ENCODE results near the gene MRPL21. TPM values are rescaled to one million over a fixed set of nuclear protein-coding genes. Genes with fewer than 3 reads are reported as not detected.
A peak's percentile ranks its signal among the peaks of the same experiment; 100 is the strongest.

MRPL21 gene
- total and polyA plus RNA-seq, 2 experiments from 2014 or later = 22.6 to 122 TPM

DNA sequence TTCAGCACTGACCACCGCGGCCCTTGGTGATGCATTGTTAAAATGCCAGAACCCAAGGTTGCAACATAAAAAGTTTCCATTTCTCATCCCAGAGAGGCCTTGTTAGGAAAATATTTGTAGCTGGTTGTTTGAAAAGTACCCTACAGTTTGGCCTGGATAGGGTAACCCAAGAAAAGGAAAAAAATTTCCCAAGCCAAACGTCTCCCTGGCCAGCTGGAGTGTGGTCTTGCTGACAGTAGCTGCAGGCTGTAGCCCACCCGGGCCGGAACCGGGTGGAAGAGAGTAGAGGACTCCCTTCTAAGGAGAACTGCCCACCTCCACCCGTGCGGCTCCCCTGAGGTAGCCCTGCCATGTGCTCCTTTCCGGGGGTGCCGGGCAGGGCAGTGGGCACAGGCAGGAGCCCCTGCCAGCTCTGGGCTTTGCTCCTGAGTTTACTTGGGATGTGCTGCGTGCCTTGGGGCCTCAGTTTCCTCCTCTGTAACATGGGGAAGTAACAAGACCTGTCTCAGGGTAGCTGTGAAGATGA, 38.5 kb upstream of the MRPL21 start:
- peak; percentile 36 for DNase-seq
- H3K79me2 ChIP-seq (ENCODE audit: insufficient read depth) = no peaks in the 10 kb centered on the region
- no peak overlapping the region for H3K4me2 ChIP-seq (ENCODE audit: unreplicated experiment)
- no peaks in the 10 kb centered on the region for H3K9me2 ChIP-seq (ENCODE audit: insufficient read depth)
- H2AFZ ChIP-seq = no peak overlapping the region
- H3K9me3 ChIP-seq (ENCODE audit: low read depth) = no peaks in the 10 kb centered on the region
- H3K9ac ChIP-seq = no peak overlapping the region
- in situ Hi-C loops (cut with MboI) = no loop called here
- H3K27me3 ChIP-seq (replicated peaks; ENCODE audit: insufficient read depth) = no peaks in the 10 kb centered on the region
- H4K20me1 ChIP-seq (ENCODE audit: insufficient read depth) = no peaks in the 10 kb centered on the region
- H3K27ac ChIP-seq = no peak overlapping the region
- H3K36me3 ChIP-seq (ENCODE audit: low read depth) = no peaks in the 10 kb centered on the region
- peaks cover 6% of the 10 kb centered on the region; the same call in 1 of the 2 replicates for H3F3A ChIP-seq (ENCODE audit: insufficient read depth)
- H3K4me3 ChIP-seq = no peak overlapping the region
- TF ChIP-seq EZH2phosphoT487 (IDR thresholded peaks at IDR 0.05; ENCODE audit: insufficient read depth, low read depth) (no peak), EZH2 (IDR thresholded peaks at IDR 0.05; ENCODE audit: insufficient read depth, poor library complexity, severe bottlenecking) (no peak)
- H3K4me1 ChIP-seq (ENCODE audit: insufficient read depth) = peaks cover 5% of the 10 kb centered on the region; the same call in 1 of the 2 replicates
- WGBS, 2 experiments (ENCODE audit: low coverage in 1 of 2, low lambda C conversion rate in 2 of 2, missing lambda C conversion rate in 2 of 2) = 38 to 43% methylated on average over 11 of the region's 11 CpGs

DNA sequence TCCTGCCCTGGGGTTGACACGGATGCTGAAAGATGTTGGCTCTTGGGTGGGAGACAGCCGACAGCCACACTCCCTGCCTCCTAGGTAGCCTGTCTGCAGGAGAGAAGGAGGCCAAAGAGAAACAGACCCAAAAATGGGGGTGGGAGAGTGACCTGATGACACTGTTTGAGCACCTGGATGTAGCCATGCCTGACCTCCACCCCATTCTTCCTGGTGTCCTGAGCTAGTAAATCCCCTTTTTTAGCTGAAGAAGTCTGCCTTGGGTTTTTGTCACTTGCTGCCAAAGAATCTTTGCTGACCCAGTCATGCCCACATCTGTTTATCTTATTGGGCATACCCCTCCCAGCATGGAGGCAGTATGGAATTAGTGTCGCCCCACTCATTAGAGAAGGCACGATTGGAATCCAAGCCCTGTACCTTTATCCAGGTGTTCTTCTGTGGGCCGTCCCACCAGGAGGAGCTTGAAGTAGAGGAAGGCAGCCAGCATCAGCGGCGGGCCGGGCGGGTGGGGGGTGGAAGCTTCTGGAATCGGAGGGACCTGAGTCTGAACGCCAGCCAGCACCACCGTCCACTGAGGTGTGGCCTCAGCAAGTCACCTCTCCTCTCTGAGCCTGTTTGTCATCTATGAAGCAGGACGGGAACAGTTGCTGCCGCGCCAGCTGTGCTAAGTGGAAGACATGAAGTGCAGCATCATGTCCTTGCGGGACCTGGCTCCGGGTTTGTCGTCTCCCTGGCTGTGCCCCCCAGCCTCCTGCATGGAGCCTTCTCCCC, 37.9 kb upstream of the MRPL21 start:
- H3K79me2 ChIP-seq (ENCODE audit: insufficient read depth) = no peaks in the 10 kb centered on the region
- no peak overlapping the region for H3K4me2 ChIP-seq (ENCODE audit: unreplicated experiment)
- H3K4me1 ChIP-seq (ENCODE audit: insufficient read depth) = peaks cover 5% of the 10 kb centered on the region; the same call in 1 of the 2 replicates
- H3K9me2 ChIP-seq (ENCODE audit: insufficient read depth) = no peaks in the 10 kb centered on the region
- no peak overlapping the region for H3K27ac ChIP-seq
- H4K20me1 ChIP-seq (ENCODE audit: insufficient read depth) = no peaks in the 10 kb centered on the region
- no peak overlapping the region for H3K4me3 ChIP-seq
- in situ Hi-C loops (cut with MboI) = no loop called here
- H3K27me3 ChIP-seq (replicated peaks; ENCODE audit: insufficient read depth) = no peaks in the 10 kb centered on the region
- WGBS, 2 experiments (ENCODE audit: low coverage in 1 of 2, low lambda C conversion rate in 2 of 2, missing lambda C conversion rate in 2 of 2) = 79 to 82% methylated on average over 18 of the region's 18 CpGs
- peaks cover 6% of the 10 kb centered on the region; the same call in 1 of the 2 replicates for H3F3A ChIP-seq (ENCODE audit: insufficient read depth)
- no peaks in the 10 kb centered on the region; the same call in 1 of the 2 replicates for H3K36me3 ChIP-seq (ENCODE audit: low read depth)
- TF ChIP-seq EZH2 (IDR thresholded peaks at IDR 0.05; ENCODE audit: insufficient read depth, poor library complexity, severe bottlenecking) (no peak), EZH2phosphoT487 (IDR thresholded peaks at IDR 0.05; ENCODE audit: insufficient read depth, low read depth) (no peak)
- H3K9me3 ChIP-seq (ENCODE audit: low read depth) = no peaks in the 10 kb centered on the region
- H3K9ac ChIP-seq = no peak overlapping the region
- no peak overlapping the region for H2AFZ ChIP-seq
- no peak for DNase-seq

GRCh38 chr11:68940651-68941323, 37.2 kb upstream of the MRPL21 start:
- no peaks in the 10 kb centered on the region; the same call in 1 of the 2 replicates for H3K36me3 ChIP-seq (ENCODE audit: low read depth)
- TF ChIP-seq EZH2phosphoT487 (IDR thresholded peaks at IDR 0.05; ENCODE audit: insufficient read depth, low read depth) (no peak), EZH2 (IDR thresholded peaks at IDR 0.05; ENCODE audit: insufficient read depth, poor library complexity, severe bottlenecking) (no peak)
- no peak overlapping the region for H3K4me3 ChIP-seq
- H3K9me2 ChIP-seq (ENCODE audit: insufficient read depth) = no peaks in the 10 kb centered on the region
- 86 to 88% methylated on average over 14 to 20 of the region's 20 CpGs for WGBS, 2 experiments (ENCODE audit: low coverage in 1 of 2, low lambda C conversion rate in 2 of 2, missing lambda C conversion rate in 2 of 2)
- no peaks in the 10 kb centered on the region for H3K27me3 ChIP-seq (replicated peaks; ENCODE audit: insufficient read depth)
- no peaks in the 10 kb centered on the region for H3K9me3 ChIP-seq (ENCODE audit: low read depth)
- H3K4me2 ChIP-seq (ENCODE audit: unreplicated experiment) = no peak overlapping the region
- H3K27ac ChIP-seq = no peak overlapping the region
- H3K79me2 ChIP-seq (ENCODE audit: insufficient read depth) = no peaks in the 10 kb centered on the region
- in situ Hi-C loops (cut with MboI) = no loop called here
- H3K9ac ChIP-seq = no peak overlapping the region
- no peak overlapping the region for H2AFZ ChIP-seq
- H3K4me1 ChIP-seq (ENCODE audit: insufficient read depth) = peaks cover under 1% of the 10 kb centered on the region; the same call in 1 of the 2 replicates
- H4K20me1 ChIP-seq (ENCODE audit: insufficient read depth) = no peaks in the 10 kb centered on the region
- peaks cover 4% of the 10 kb centered on the region; the same call in 1 of the 2 replicates for H3F3A ChIP-seq (ENCODE audit: insufficient read depth)
- DNase-seq = no peak

Data from GM23248 (cell line).